Mesothelial cell of epicardium (in vitro differentiated cells): ENCODE results near the gene TERF2IP. TPM values are rescaled to one million over a fixed set of nuclear protein-coding genes. Genes with fewer than 3 reads are reported as not detected.

Source experiments
- DNase-seq, 2 experiments: peaks; one replicate each; pipeline ENCODE4 v3.0.0; 2021; ENCODE audit warnings: low spot score in 2 of 2; ENCODE audit not compliant: unreplicated experiment in 2 of 2
- H3K27ac Mint-ChIP-seq: 2 replicates; pipeline ENCODE4 v1.8.0; 2021; ENCODE audit warnings: mixed read lengths
- H3K27me3 Mint-ChIP-seq: 2 replicates; pipeline ENCODE4 v1.8.0; 2021; ENCODE audit warnings: low read depth, mixed read lengths
- H3K36me3 Mint-ChIP-seq: 2 replicates; pipeline ENCODE4 v1.8.0; 2021; ENCODE audit warnings: mixed read lengths
- H3K4me1 Mint-ChIP-seq: 2 replicates; pipeline ENCODE4 v1.8.0; 2021; ENCODE audit warnings: mixed read lengths
- H3K4me3 Mint-ChIP-seq: 2 replicates; pipeline ENCODE4 v1.8.0; 2021; ENCODE audit warnings: mild to moderate bottlenecking, moderate library complexity, mixed read lengths
- H3K9me3 Mint-ChIP-seq: 2 replicates; pipeline ENCODE4 v1.8.0; 2021; ENCODE audit warnings: mixed read lengths
- CTCF ChIP-seq: fragments of 200-600 bp; sonication (generic); IDR thresholded peaks from one replicate; pipeline ENCODE4 v1.5.0; 2021; ENCODE audit warnings: antibody characterized with exemption; ENCODE audit not compliant: unreplicated experiment
- total RNA-seq: library from RNA; stranded (reverse); gene quantifications from 3 replicates; pipeline ENCODE4 v1.2.1, GENCODE V29; 2021

TERF2IP gene
- total RNA-seq, 1 donor from 2014 or later, result 51.0 TPM

DNA sequence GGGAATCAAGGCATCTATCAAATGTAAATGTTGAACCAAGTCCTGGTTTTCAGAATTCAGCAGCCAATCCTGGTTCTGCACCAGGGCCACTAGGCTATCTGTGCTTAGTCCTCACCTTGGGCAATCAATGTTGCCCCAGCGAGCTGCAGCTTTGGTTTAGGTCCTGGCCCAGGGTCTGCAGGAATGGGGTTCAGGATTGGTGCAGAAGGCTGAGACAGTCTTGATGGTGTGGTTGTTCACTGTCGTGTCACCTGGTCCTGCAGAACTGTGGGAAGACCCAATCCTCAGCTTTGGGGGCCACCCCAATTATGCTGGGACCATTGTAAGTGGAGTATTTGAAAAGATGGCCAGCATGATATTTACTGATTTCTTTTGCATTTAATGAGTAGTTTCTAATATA, 10.6 kb downstream of the TERF2IP start:
- Mint-ChIP-seq H3K36me3 (peaks cover 30% of the 10 kb centered on the region), H3K27ac (no peak overlapping the region), H3K9me3 (no peaks in the 10 kb centered on the region), H3K4me1 (peaks cover 2% of the 10 kb centered on the region), H3K27me3 (no peaks in the 10 kb centered on the region), H3K4me3 (no peak overlapping the region)
- DNase-seq, result no peak
- no peak for TF ChIP-seq CTCF

GRCh38 chr16:75660321-75660720, 12.7 kb downstream of the TERF2IP start:
- Mint-ChIP-seq H3K36me3 (peaks cover 30% of the 10 kb centered on the region), H3K4me3 (no peak overlapping the region), H3K27me3 (no peaks in the 10 kb centered on the region), H3K27ac (no peak overlapping the region), H3K4me1 (no peaks in the 10 kb centered on the region), H3K9me3 (peaks cover 5% of the 10 kb centered on the region)
- TF ChIP-seq CTCF, result no peak
- no peak for DNase-seq

- Mint-ChIP-seq H3K9me3 (peaks cover 7% of the 10 kb centered on the region), H3K27me3 (no peaks in the 10 kb centered on the region), H3K36me3 (peaks cover 30% of the 10 kb centered on the region), H3K4me1 (no peaks in the 10 kb centered on the region), H3K27ac (no peak overlapping the region), H3K4me3 (no peak overlapping the region)
- DNase-seq, result no peak
- no peak for TF ChIP-seq CTCF
Measured at GRCh38 chr16:75660726-75661302, 13.2 kb downstream of the TERF2IP start.

- Mint-ChIP-seq H3K4me1 (no peaks in the 10 kb centered on the region), H3K27ac (no peak overlapping the region), H3K4me3 (no peak overlapping the region), H3K9me3 (peaks cover 11% of the 10 kb centered on the region), H3K36me3 (peaks cover 8% of the 10 kb centered on the region), H3K27me3 (no peaks in the 10 kb centered on the region)
- no peak for DNase-seq
- no peak for TF ChIP-seq CTCF
Measured at GRCh38 chr16:75667503-75667902, 19.9 kb downstream of the TERF2IP start.

- DNase-seq, result no peak
- Mint-ChIP-seq H3K27ac (no peak within 1 kb of the TSS), H3K4me3 (no peak within 1 kb of the TSS), H3K27me3 (no peaks in the 10 kb centered on the region), H3K4me1 (no peaks in the 10 kb centered on the region), H3K36me3 (peaks cover under 1% of the 10 kb centered on the region), H3K9me3 (peaks cover under 1% of the 10 kb centered on the region)
- TF ChIP-seq CTCF, result no peak
Measured at GRCh38 chr16:75676909-75677308, 29.3 kb downstream of the TERF2IP start, which contains the start of gene CPHXL2. TSS of gene CPHXL2 (minus strand) at chr16:75677009. CDS start at chr16:75676999, 10 bp downstream.

- peaks cover 22% of the 10 kb centered on the region for H3K9me3 Mint-ChIP-seq
- no peaks in the 10 kb centered on the region for H3K4me1 Mint-ChIP-seq
- no peaks in the 10 kb centered on the region for H3K27me3 Mint-ChIP-seq
- no peak overlapping the region for H3K4me3 Mint-ChIP-seq
- DNase-seq, result no peak
- H3K36me3 Mint-ChIP-seq, result peaks cover 17% of the 10 kb centered on the region
- no peak for TF ChIP-seq CTCF
- H3K27ac Mint-ChIP-seq, result no peak overlapping the region
Measured at GRCh38 chr16:75679366-75679765, 31.8 kb downstream of the TERF2IP start.
